HEK293 (cell line): Measurements from ENCODE around the gene PCSK2.
A peak's percentile ranks its signal among the peaks of the same experiment; 100 is the strongest.

Experiments
- FEZF1 ChIP-seq: fragments of 450-650 bp; formaldehyde crosslinking; IDR thresholded peaks from 2 replicates; pipeline ENCODE4 v1.5.1; 2016; ENCODE audit warnings: missing biosample characterization, missing genetic modification characterization
- GFI1B ChIP-seq: fragments of 450-650 bp; formaldehyde crosslinking; IDR thresholded peaks from 2 replicates; pipeline ENCODE4 v1.5.1; 2016; ENCODE audit warnings: missing biosample characterization, missing genetic modification characterization
- GLIS2 ChIP-seq: fragments of 450-650 bp; formaldehyde crosslinking; IDR thresholded peaks from 2 replicates; pipeline ENCODE4 v1.5.1; 2016; ENCODE audit warnings: missing biosample characterization, missing genetic modification characterization
- IKZF3 ChIP-seq: fragments of 450-650 bp; IDR thresholded peaks from 2 replicates; pipeline ENCODE4 v1.5.0; 2018; ENCODE audit warnings: missing biosample characterization, mild to moderate bottlenecking, missing genetic modification characterization, moderate library complexity
- KLF9 ChIP-seq: fragments of 450-650 bp; formaldehyde crosslinking; IDR thresholded peaks from 2 replicates; pipeline ENCODE4 v1.5.1; 2016; ENCODE audit warnings: missing biosample characterization, missing genetic modification characterization, low read depth
- MEIS1 ChIP-seq: sonication (generic); formaldehyde crosslinking; IDR thresholded peaks from 2 replicates; pipeline ENCODE4 v1.8.1; 2022; ENCODE audit warnings: missing genetic modification reagents, mild to moderate bottlenecking, borderline replicate concordance
- MYNN ChIP-seq: fragments of 450-650 bp; formaldehyde crosslinking; IDR thresholded peaks from 2 replicates; pipeline ENCODE4 v1.5.1; 2016; ENCODE audit warnings: missing biosample characterization, missing genetic modification characterization, borderline replicate concordance
- MZF1 ChIP-seq: fragments of 450-650 bp; formaldehyde crosslinking; IDR thresholded peaks from 2 replicates; pipeline ENCODE4 v1.5.1; 2017; ENCODE audit warnings: missing biosample characterization, missing genetic modification characterization, borderline replicate concordance
- OSR2 ChIP-seq: fragments of 450-650 bp; formaldehyde crosslinking; IDR thresholded peaks from 2 replicates; pipeline ENCODE4 v1.5.1; 2016; ENCODE audit warnings: missing biosample characterization, missing genetic modification characterization
- PATZ1 ChIP-seq: fragments of 450-650 bp; formaldehyde crosslinking; IDR thresholded peaks from 2 replicates; pipeline ENCODE4 v1.5.1; 2016; ENCODE audit warnings: missing biosample characterization, missing genetic modification characterization
- REPIN1 ChIP-seq: fragments of 450-650 bp; formaldehyde crosslinking; IDR thresholded peaks from 2 replicates; pipeline ENCODE4 v1.5.1; 2017; ENCODE audit warnings: missing biosample characterization, missing genetic modification characterization, low read depth
- SCRT2 ChIP-seq: fragments of 450-650 bp; formaldehyde crosslinking; IDR thresholded peaks from 2 replicates; pipeline ENCODE4 v1.5.1; 2016; ENCODE audit warnings: missing biosample characterization, missing genetic modification characterization
- SETDB1 ChIP-seq: IDR thresholded peaks from one replicate; pipeline ENCODE4 v1.6.1; 2017; ENCODE audit warnings: mild to moderate bottlenecking, low read length, moderate library complexity, mixed read lengths; ENCODE audit not compliant: insufficient read length
- YY2 ChIP-seq: fragments of 450-650 bp; formaldehyde crosslinking; IDR thresholded peaks from 2 replicates; pipeline ENCODE4 v1.5.1; 2016; ENCODE audit warnings: missing biosample characterization, missing genetic modification characterization
- ZBTB17 ChIP-seq: fragments of 450-650 bp; formaldehyde crosslinking; IDR thresholded peaks from 2 replicates; pipeline ENCODE4 v1.5.1; 2016; ENCODE audit warnings: missing biosample characterization, missing genetic modification characterization
- ZBTB20 ChIP-seq: fragments of 450-650 bp; formaldehyde crosslinking; IDR thresholded peaks from 2 replicates; pipeline ENCODE4 v1.5.1; 2016; ENCODE audit warnings: missing biosample characterization, missing genetic modification characterization
- ZBTB26 ChIP-seq: fragments of 450-650 bp; formaldehyde crosslinking; optimal IDR thresholded peaks from 2 replicates; pipeline ENCODE3; 2016; ENCODE audit warnings: missing biosample characterization, mild to moderate bottlenecking, missing genetic modification characterization
- ZBTB8A ChIP-seq: fragments of 450-650 bp; formaldehyde crosslinking; IDR thresholded peaks from 2 replicates; pipeline ENCODE4 v1.5.1; 2016; ENCODE audit warnings: missing biosample characterization, missing genetic modification characterization
- ZFP69B ChIP-seq: fragments of 450-650 bp; formaldehyde crosslinking; IDR thresholded peaks from 2 replicates; pipeline ENCODE4 v1.5.1; 2016; ENCODE audit warnings: missing biosample characterization, missing genetic modification characterization
- ZIC2 ChIP-seq: fragments of 450-650 bp; formaldehyde crosslinking; IDR thresholded peaks from 2 replicates; pipeline ENCODE4 v1.5.1; 2016; ENCODE audit warnings: missing biosample characterization, missing genetic modification characterization
- ZNF132 ChIP-seq: fragments of 450-650 bp; formaldehyde crosslinking; IDR thresholded peaks from 2 replicates; pipeline ENCODE4 v1.5.1; 2017; ENCODE audit warnings: missing biosample characterization, missing genetic modification characterization, borderline replicate concordance
- ZNF169 ChIP-seq: fragments of 450-650 bp; formaldehyde crosslinking; IDR thresholded peaks from 2 replicates; pipeline ENCODE4 v1.5.1; 2016; ENCODE audit warnings: missing biosample characterization, missing genetic modification characterization
- ZNF175 ChIP-seq: fragments of 450-650 bp; formaldehyde crosslinking; IDR thresholded peaks from 2 replicates; pipeline ENCODE4 v1.5.1; 2016; ENCODE audit warnings: missing biosample characterization, missing genetic modification characterization
- ZNF2 ChIP-seq: fragments of 450-650 bp; formaldehyde crosslinking; IDR thresholded peaks from 2 replicates; pipeline ENCODE4 v1.5.1; 2016; ENCODE audit warnings: missing biosample characterization, missing genetic modification characterization
- ZNF248 ChIP-seq: fragments of 450-650 bp; formaldehyde crosslinking; IDR thresholded peaks from 2 replicates; pipeline ENCODE4 v1.5.1; 2017; ENCODE audit warnings: missing biosample characterization, missing genetic modification characterization
- ZNF266 ChIP-seq: fragments of 450-650 bp; formaldehyde crosslinking; IDR thresholded peaks from 2 replicates; pipeline ENCODE4 v1.5.1; 2016; ENCODE audit warnings: missing biosample characterization, missing genetic modification characterization, low read depth
- ZNF302 ChIP-seq: fragments of 450-650 bp; formaldehyde crosslinking; IDR thresholded peaks from 2 replicates; pipeline ENCODE4 v1.5.1; 2016; ENCODE audit warnings: missing biosample characterization, missing genetic modification characterization, low read depth
- ZNF426 ChIP-seq: fragments of 450-650 bp; formaldehyde crosslinking; IDR thresholded peaks from 2 replicates; pipeline ENCODE4 v1.5.1; 2017; ENCODE audit warnings: missing biosample characterization, missing genetic modification characterization, mild to moderate bottlenecking, inconsistent platforms, moderate library complexity
- ZNF544 ChIP-seq: fragments of 450-650 bp; formaldehyde crosslinking; IDR thresholded peaks from 2 replicates; pipeline ENCODE4 v1.5.0; 2017; ENCODE audit warnings: missing biosample characterization, missing genetic modification characterization
- ZNF621 ChIP-seq: fragments of 450-650 bp; formaldehyde crosslinking; IDR thresholded peaks from 2 replicates; pipeline ENCODE4 v1.5.1; 2017; ENCODE audit warnings: missing biosample characterization, missing genetic modification characterization
- ZNF623 ChIP-seq: fragments of 450-650 bp; formaldehyde crosslinking; IDR thresholded peaks from 2 replicates; pipeline ENCODE4 v1.5.1; 2016; ENCODE audit warnings: missing biosample characterization, missing genetic modification characterization
- ZNF629 ChIP-seq: fragments of 450-650 bp; formaldehyde crosslinking; IDR thresholded peaks from 2 replicates; pipeline ENCODE4 v1.5.1; 2017; ENCODE audit warnings: missing biosample characterization, missing genetic modification characterization
- ZNF701 ChIP-seq: fragments of 450-650 bp; formaldehyde crosslinking; IDR thresholded peaks from 2 replicates; pipeline ENCODE4 v1.5.1; 2016; ENCODE audit warnings: missing biosample characterization, missing genetic modification characterization
- ZNF707 ChIP-seq: fragments of 450-650 bp; formaldehyde crosslinking; IDR thresholded peaks from 2 replicates; pipeline ENCODE4 v1.5.1; 2016; ENCODE audit warnings: missing biosample characterization, missing genetic modification characterization
- ZNF785 ChIP-seq: fragments of 450-650 bp; formaldehyde crosslinking; IDR thresholded peaks from 2 replicates; pipeline ENCODE4 v1.5.1; 2016; ENCODE audit warnings: missing biosample characterization, missing genetic modification characterization
- ZNF837 ChIP-seq: fragments of 450-650 bp; formaldehyde crosslinking; IDR thresholded peaks from 2 replicates; pipeline ENCODE4 v1.5.1; 2016; ENCODE audit warnings: missing biosample characterization, missing genetic modification characterization
- ZNF843 ChIP-seq: fragments of 450-650 bp; formaldehyde crosslinking; IDR thresholded peaks from 2 replicates; pipeline ENCODE4 v1.5.1; 2016; ENCODE audit warnings: missing biosample characterization, missing genetic modification characterization
- TF ChIP-seq, protein P1 (sequence below): fragments of 450-650 bp; formaldehyde crosslinking; IDR thresholded peaks from 2 replicates; pipeline ENCODE4 v1.5.0; 2017; ENCODE audit warnings: missing biosample characterization, missing genetic modification characterization, borderline replicate concordance

PCSK2 gene

DNA sequence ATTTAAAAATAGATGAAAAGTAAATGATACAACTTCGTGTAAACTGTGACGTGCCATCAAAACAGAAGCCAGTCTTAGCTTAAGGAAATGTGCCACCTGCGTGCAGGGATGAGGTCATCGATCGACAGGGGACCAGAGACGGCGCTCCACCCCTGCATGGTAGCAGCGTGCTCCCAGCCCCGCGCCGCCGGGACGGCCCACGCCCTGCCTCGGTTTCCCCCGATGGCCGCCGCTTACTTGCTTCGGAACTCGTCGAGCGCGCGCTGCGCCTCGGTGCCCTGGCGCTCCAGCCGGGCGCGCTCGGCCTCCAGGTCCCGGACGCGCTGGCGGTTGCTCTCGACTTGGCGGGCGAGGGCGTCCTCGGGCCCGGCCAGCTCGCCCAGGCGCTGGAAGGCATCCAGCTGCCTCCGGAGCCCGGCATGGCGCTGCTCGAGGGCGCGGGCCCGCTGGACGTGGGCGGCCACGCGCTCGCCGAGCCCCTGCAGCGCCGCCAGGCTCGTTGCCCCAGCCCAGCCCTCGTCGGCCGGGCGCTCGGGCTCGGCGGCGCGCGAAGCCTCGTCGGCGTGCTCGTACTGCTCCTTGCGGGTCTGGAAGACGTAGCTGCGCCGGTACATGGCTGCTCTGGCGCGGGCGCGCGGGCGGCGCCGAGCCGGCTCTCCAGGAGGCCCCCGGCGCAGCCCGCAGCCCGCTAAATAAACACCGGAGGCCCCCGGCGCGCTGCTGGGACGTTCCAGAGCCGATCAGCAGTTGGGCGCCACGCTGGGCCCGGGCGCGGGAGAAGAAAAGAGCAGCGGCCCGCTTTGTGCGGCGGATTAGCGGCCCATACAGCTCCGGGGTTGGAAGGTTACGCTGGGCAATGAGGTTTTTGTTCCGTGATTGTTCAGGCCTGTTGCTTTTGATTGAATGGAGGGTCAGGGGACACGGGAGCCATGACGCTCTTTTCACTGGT lies 304.1 kb downstream of the PCSK2 start, which contains the start of gene BFSP1 (continued):
- TF ChIP-seq ZFP69B (tag by site-specific recombination), result no peak
- no peak for TF ChIP-seq MYNN (tag by site-specific recombination)
- TF ChIP-seq ZNF707 (tag by site-specific recombination), result no peak
- TF ChIP-seq ZNF785, result no peak
- TF ChIP-seq REPIN1, result no peak
- no peak for TF ChIP-seq ZNF621 (tag by site-specific recombination)
- TF ChIP-seq ZNF701 (tag by site-specific recombination), result no peak
- TF ChIP-seq ZIC2 (tag by site-specific recombination), result peak; percentile 64
- TF ChIP-seq SETDB1, result no peak
- TF ChIP-seq FEZF1 (tag by site-specific recombination), result peak; percentile 92
- TF ChIP-seq ZNF544, result no peak
- TF ChIP-seq ZNF843, result no peak
- no peak for TF ChIP-seq GFI1B (tag by site-specific recombination)
- peak; percentile 77 for TF ChIP-seq ZNF629 (tag by site-specific recombination)
- no peak for TF ChIP-seq MZF1 (tag by site-specific recombination)
- no peak for TF ChIP-seq ZNF169 (tag by site-specific recombination)
- TF ChIP-seq ZNF302 (tag by site-specific recombination), result no peak
- no peak for TF ChIP-seq ZNF266
- no peak for TF ChIP-seq YY2
- peak; percentile 68 for TF ChIP-seq GLIS2
- TF ChIP-seq OSR2 (tag by site-specific recombination), result peak; percentile 81
- TF ChIP-seq, protein P1, sequence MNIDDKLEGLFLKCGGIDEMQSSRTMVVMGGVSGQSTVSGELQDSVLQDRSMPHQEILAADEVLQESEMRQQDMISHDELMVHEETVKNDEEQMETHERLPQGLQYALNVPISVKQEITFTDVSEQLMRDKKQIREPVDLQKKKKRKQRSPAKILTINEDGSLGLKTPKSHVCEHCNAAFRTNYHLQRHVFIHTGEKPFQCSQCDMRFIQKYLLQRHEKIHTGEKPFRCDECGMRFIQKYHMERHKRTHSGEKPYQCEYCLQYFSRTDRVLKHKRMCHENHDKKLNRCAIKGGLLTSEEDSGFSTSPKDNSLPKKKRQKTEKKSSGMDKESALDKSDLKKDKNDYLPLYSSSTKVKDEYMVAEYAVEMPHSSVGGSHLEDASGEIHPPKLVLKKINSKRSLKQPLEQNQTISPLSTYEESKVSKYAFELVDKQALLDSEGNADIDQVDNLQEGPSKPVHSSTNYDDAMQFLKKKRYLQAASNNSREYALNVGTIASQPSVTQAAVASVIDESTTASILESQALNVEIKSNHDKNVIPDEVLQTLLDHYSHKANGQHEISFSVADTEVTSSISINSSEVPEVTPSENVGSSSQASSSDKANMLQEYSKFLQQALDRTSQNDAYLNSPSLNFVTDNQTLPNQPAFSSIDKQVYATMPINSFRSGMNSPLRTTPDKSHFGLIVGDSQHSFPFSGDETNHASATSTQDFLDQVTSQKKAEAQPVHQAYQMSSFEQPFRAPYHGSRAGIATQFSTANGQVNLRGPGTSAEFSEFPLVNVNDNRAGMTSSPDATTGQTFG, result no peak
- TF ChIP-seq IKZF3, result no peak
- no peak for TF ChIP-seq ZNF426
- TF ChIP-seq ZNF248 (tag by site-specific recombination), result no peak
- TF ChIP-seq ZNF623 (tag by site-specific recombination), result no peak
- TF ChIP-seq ZNF175 (tag by site-specific recombination), result no peak
- TF ChIP-seq ZBTB26, result peak; percentile 74
- no peak for TF ChIP-seq PATZ1 (tag by site-specific recombination)
- TF ChIP-seq ZNF2 (tag by site-specific recombination), result no peak
- TF ChIP-seq ZNF837 (tag by site-specific recombination), result no peak
- peak; percentile 51 for TF ChIP-seq ZBTB8A (tag by site-specific recombination)
- TF ChIP-seq ZBTB17 (tag by site-specific recombination), result peak; percentile 65
- TF ChIP-seq ZNF132, result no peak
- TF ChIP-seq ZBTB20 (tag by site-specific recombination), result peak; percentile 83
- peak; percentile 70 for TF ChIP-seq SCRT2 (tag by site-specific recombination)
- no peak for TF ChIP-seq KLF9 (tag by site-specific recombination)
- no peak for TF ChIP-seq MEIS1
